ENCODE measurements around the gene GSTM3.

GSTM3 gene

DNA sequence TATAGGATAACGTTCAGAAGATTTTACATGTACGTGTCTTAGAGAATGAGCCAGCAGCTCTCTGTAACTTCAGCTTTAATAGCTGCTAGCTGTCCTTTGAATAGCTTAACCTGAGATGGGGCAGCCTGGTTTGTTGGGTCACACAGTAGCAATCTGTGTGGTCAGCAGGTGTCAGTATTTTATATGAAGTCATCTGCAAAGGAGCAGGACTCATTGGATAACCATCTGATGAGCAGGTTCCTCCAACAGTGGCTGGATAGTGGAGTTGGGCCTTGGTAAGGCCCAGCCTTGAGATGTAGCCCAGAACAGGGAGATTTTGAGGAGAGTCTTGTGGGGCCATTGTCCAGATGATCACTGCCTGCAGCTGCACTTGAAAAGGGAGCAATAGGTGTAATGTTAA is 22.3 kb downstream of the GSTM3 start:
- Histone ChIP-seq H3F3A (ENCODE audit: insufficient read depth, low read length) (no peaks in the 10 kb centered on the region), H3K27ac (ENCODE audit: low read length) (no peak overlapping the region), H3K4me1 (ENCODE audit: low read length) (no peaks in the 10 kb centered on the region), H4K20me1 (ENCODE audit: insufficient read depth, low read length) (no peaks in the 10 kb centered on the region), H3K36me3 (replicated peaks; ENCODE audit: insufficient read depth, low read length) (no peaks in the 10 kb centered on the region), H3K4me2 (ENCODE audit: low read depth, low read length) (no peak overlapping the region), H3K27me3 (replicated peaks; ENCODE audit: insufficient read depth, low read length) (no peaks in the 10 kb centered on the region), H3K9me3 (replicated peaks; ENCODE audit: insufficient read depth, low read length) (no peaks in the 10 kb centered on the region), H3K79me2 (ENCODE audit: low read length) (no peaks in the 10 kb centered on the region), H3K4me3 (ENCODE audit: low read length) (no peak overlapping the region), H3K9ac (ENCODE audit: low read length) (no peak overlapping the region), H3K9me2 (replicated peaks; ENCODE audit: insufficient read depth, low read length) (no peaks in the 10 kb centered on the region), H2AFZ (ENCODE audit: low read length) (no peak overlapping the region)
- no peak for DNase-seq
- TF ChIP-seq EZH2phosphoT487 (IDR thresholded peaks at IDR 0.05; ENCODE audit: low read length) (no peak), EZH2 (optimal IDR thresholded peaks at IDR 0.05; ENCODE audit: low read depth, low read length) (no peak)
- TF ChIP-seq, protein P1, sequence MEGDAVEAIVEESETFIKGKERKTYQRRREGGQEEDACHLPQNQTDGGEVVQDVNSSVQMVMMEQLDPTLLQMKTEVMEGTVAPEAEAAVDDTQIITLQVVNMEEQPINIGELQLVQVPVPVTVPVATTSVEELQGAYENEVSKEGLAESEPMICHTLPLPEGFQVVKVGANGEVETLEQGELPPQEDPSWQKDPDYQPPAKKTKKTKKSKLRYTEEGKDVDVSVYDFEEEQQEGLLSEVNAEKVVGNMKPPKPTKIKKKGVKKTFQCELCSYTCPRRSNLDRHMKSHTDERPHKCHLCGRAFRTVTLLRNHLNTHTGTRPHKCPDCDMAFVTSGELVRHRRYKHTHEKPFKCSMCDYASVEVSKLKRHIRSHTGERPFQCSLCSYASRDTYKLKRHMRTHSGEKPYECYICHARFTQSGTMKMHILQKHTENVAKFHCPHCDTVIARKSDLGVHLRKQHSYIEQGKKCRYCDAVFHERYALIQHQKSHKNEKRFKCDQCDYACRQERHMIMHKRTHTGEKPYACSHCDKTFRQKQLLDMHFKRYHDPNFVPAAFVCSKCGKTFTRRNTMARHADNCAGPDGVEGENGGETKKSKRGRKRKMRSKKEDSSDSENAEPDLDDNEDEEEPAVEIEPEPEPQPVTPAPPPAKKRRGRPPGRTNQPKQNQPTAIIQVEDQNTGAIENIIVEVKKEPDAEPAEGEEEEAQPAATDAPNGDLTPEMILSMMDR (IDR thresholded peaks at IDR 0.05; ENCODE audit: low read length), result no peak

DNA sequence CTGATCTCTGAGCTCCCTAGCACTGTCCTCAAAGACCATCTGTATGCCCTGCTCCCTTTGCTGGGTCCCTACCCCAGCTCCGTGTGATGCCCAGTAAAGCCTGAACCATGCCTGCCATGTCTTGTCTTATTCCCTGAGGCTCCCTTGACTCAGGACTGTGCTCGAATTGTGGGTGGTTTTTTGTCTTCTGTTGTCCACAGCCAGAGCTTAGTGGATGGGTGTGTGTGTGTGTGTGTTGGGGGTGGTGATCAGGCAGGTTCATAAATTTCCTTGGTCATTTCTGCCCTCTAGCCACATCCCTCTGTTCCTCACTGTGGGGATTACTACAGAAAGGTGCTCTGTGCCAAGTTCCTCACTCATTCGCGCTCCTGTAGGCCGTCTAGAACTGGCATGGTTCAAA is 23.1 kb downstream of the GSTM3 start:
- no peaks in the 10 kb centered on the region for H3K79me2 ChIP-seq (ENCODE audit: low read length)
- H3K4me3 ChIP-seq (ENCODE audit: low read length), result no peak overlapping the region
- no peak for DNase-seq
- H3K4me2 ChIP-seq (ENCODE audit: low read depth, low read length), result no peak overlapping the region
- no peak overlapping the region for H3K27ac ChIP-seq (ENCODE audit: low read length)
- H3K9me3 ChIP-seq (replicated peaks; ENCODE audit: insufficient read depth, low read length), result no peaks in the 10 kb centered on the region
- no peaks in the 10 kb centered on the region for H3F3A ChIP-seq (ENCODE audit: insufficient read depth, low read length)
- TF ChIP-seq, protein P1 (IDR thresholded peaks at IDR 0.05; ENCODE audit: low read length), result no peak
- TF ChIP-seq EZH2 (optimal IDR thresholded peaks at IDR 0.05; ENCODE audit: low read depth, low read length), result no peak
- no peak for TF ChIP-seq EZH2phosphoT487 (IDR thresholded peaks at IDR 0.05; ENCODE audit: low read length)
- no peaks in the 10 kb centered on the region for H3K27me3 ChIP-seq (replicated peaks; ENCODE audit: insufficient read depth, low read length)
- no peaks in the 10 kb centered on the region for H3K36me3 ChIP-seq (replicated peaks; ENCODE audit: insufficient read depth, low read length)
- no peak overlapping the region for H2AFZ ChIP-seq (ENCODE audit: low read length)
- no peaks in the 10 kb centered on the region for H3K4me1 ChIP-seq (ENCODE audit: low read length)
- H3K9me2 ChIP-seq (replicated peaks; ENCODE audit: insufficient read depth, low read length), result no peaks in the 10 kb centered on the region
- no peak overlapping the region for H3K9ac ChIP-seq (ENCODE audit: low read length)
- H4K20me1 ChIP-seq (ENCODE audit: insufficient read depth, low read length), result no peaks in the 10 kb centered on the region

DNA sequence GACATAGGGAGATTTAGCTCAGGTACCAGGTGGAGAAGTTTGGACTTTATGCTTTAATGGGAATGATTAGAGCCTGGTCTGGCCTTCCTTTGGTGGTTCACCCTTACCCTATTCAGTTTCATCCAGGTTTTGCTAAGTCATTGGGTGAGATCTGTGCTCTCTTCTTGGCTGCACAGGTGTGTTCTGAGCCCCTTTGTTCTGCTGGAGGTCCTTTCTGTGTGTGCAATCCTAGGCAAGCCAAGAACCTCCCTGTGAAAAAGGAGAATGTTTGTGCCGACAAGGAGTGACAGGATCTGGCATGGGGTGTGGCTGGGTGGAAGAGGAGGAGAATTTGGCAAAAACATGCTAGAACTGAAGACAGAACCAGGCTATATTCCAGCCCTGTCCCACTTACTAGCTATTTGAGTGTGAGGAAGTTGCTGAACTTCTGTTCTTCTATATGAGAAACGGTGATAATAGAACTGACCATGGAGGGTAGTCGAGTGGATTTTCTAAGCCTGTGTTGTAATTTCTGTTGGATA is 24.2 kb downstream of the GSTM3 start:
- Histone ChIP-seq H3K9me3 (replicated peaks; ENCODE audit: insufficient read depth, low read length) (no peaks in the 10 kb centered on the region), H3K27me3 (replicated peaks; ENCODE audit: insufficient read depth, low read length) (no peaks in the 10 kb centered on the region), H3K4me1 (ENCODE audit: low read length) (no peaks in the 10 kb centered on the region), H2AFZ (ENCODE audit: low read length) (no peak overlapping the region), H3K9ac (ENCODE audit: low read length) (no peak overlapping the region), H3K79me2 (ENCODE audit: low read length) (no peaks in the 10 kb centered on the region), H3F3A (ENCODE audit: insufficient read depth, low read length) (no peaks in the 10 kb centered on the region), H3K4me2 (ENCODE audit: low read depth, low read length) (no peak overlapping the region), H3K36me3 (replicated peaks; ENCODE audit: insufficient read depth, low read length) (no peaks in the 10 kb centered on the region), H3K9me2 (replicated peaks; ENCODE audit: insufficient read depth, low read length) (no peaks in the 10 kb centered on the region), H3K27ac (ENCODE audit: low read length) (no peak overlapping the region), H4K20me1 (ENCODE audit: insufficient read depth, low read length) (no peaks in the 10 kb centered on the region), H3K4me3 (ENCODE audit: low read length) (no peak overlapping the region)
- DNase-seq, result no peak
- TF ChIP-seq EZH2phosphoT487 (IDR thresholded peaks at IDR 0.05; ENCODE audit: low read length) (no peak), EZH2 (optimal IDR thresholded peaks at IDR 0.05; ENCODE audit: low read depth, low read length) (no peak)
- TF ChIP-seq, protein P1 (IDR thresholded peaks at IDR 0.05; ENCODE audit: low read length), result no peak

All from MM.1S (cell line).